ENCODE data around the gene TRABD2A.

TRABD2A gene

GRCh38 chr2:84902526-84902925 lies 21.6 kb upstream of the TRABD2A start:
- Histone ChIP-seq H3K4me3 (ENCODE audit: low read depth, low read length) (no peak overlapping the region), H3K9ac (ENCODE audit: low read depth, low read length) (no peak overlapping the region), H3K4me1 (ENCODE audit: control insufficient read depth, insufficient read depth, low read length) (peaks cover 5% of the 10 kb centered on the region; the same call in 1 of the 2 replicates), H3K27me3 (ENCODE audit: control insufficient read depth, insufficient read depth, low read length) (peaks cover 27% of the 10 kb centered on the region), H3K36me3 (ENCODE audit: control insufficient read depth, insufficient read depth, low read length) (no peaks in the 10 kb centered on the region), H3K27ac (ENCODE audit: low read depth, low read length) (no peak overlapping the region), H3K9me3 (ENCODE audit: control insufficient read depth, insufficient read depth, low read length) (no peaks in the 10 kb centered on the region)

GRCh38 chr2:84901593-84902120 lies 20.8 kb upstream of the TRABD2A start:
- Histone ChIP-seq H3K9ac (ENCODE audit: low read depth, low read length) (no peak overlapping the region), H3K27me3 (ENCODE audit: control insufficient read depth, insufficient read depth, low read length) (peaks cover 27% of the 10 kb centered on the region), H3K36me3 (ENCODE audit: control insufficient read depth, insufficient read depth, low read length) (no peaks in the 10 kb centered on the region), H3K4me3 (ENCODE audit: low read depth, low read length) (no peak overlapping the region), H3K9me3 (ENCODE audit: control insufficient read depth, insufficient read depth, low read length) (no peaks in the 10 kb centered on the region), H3K27ac (ENCODE audit: low read depth, low read length) (no peak overlapping the region), H3K4me1 (ENCODE audit: control insufficient read depth, insufficient read depth, low read length) (no peaks in the 10 kb centered on the region)

GRCh38 chr2:84900971-84901370 lies 20.1 kb upstream of the TRABD2A start:
- no peak overlapping the region for H3K9ac ChIP-seq (ENCODE audit: low read depth, low read length)
- no peaks in the 10 kb centered on the region for H3K4me1 ChIP-seq (ENCODE audit: control insufficient read depth, insufficient read depth, low read length)
- H3K27ac ChIP-seq (ENCODE audit: low read depth, low read length), result no peak overlapping the region
- no peaks in the 10 kb centered on the region for H3K9me3 ChIP-seq (ENCODE audit: control insufficient read depth, insufficient read depth, low read length)
- H3K36me3 ChIP-seq (ENCODE audit: control insufficient read depth, insufficient read depth, low read length), result no peaks in the 10 kb centered on the region
- peaks cover 27% of the 10 kb centered on the region for H3K27me3 ChIP-seq (ENCODE audit: control insufficient read depth, insufficient read depth, low read length)
- no peak overlapping the region for H3K4me3 ChIP-seq (ENCODE audit: low read depth, low read length)

- no peak overlapping the region for H3K9ac ChIP-seq (ENCODE audit: low read depth, low read length)
- H3K27me3 ChIP-seq (ENCODE audit: control insufficient read depth, insufficient read depth, low read length), result peaks cover 24% of the 10 kb centered on the region
- H3K4me3 ChIP-seq (ENCODE audit: low read depth, low read length), result no peak overlapping the region
- peaks cover 7% of the 10 kb centered on the region; the same call in 1 of the 2 replicates for H3K4me1 ChIP-seq (ENCODE audit: control insufficient read depth, insufficient read depth, low read length)
- no peak overlapping the region for H3K27ac ChIP-seq (ENCODE audit: low read depth, low read length)
- H3K9me3 ChIP-seq (ENCODE audit: control insufficient read depth, insufficient read depth, low read length), result no peaks in the 10 kb centered on the region
- no peaks in the 10 kb centered on the region for H3K36me3 ChIP-seq (ENCODE audit: control insufficient read depth, insufficient read depth, low read length)
Measured at GRCh38 chr2:84899304-84900204, 18.7 kb upstream of the TRABD2A start.

GRCh38 chr2:84897773-84898172 lies 16.9 kb upstream of the TRABD2A start:
- H3K27me3 ChIP-seq (ENCODE audit: control insufficient read depth, insufficient read depth, low read length), result peaks cover 13% of the 10 kb centered on the region
- H3K4me3 ChIP-seq (ENCODE audit: low read depth, low read length), result no peak overlapping the region
- no peak overlapping the region for H3K27ac ChIP-seq (ENCODE audit: low read depth, low read length)
- H3K9ac ChIP-seq (ENCODE audit: low read depth, low read length), result no peak overlapping the region
- no peaks in the 10 kb centered on the region for H3K36me3 ChIP-seq (ENCODE audit: control insufficient read depth, insufficient read depth, low read length)
- peaks cover 14% of the 10 kb centered on the region for H3K4me1 ChIP-seq (ENCODE audit: control insufficient read depth, insufficient read depth, low read length)
- H3K9me3 ChIP-seq (ENCODE audit: control insufficient read depth, insufficient read depth, low read length), result no peaks in the 10 kb centered on the region

GRCh38 chr2:84896567-84896966 lies 15.7 kb upstream of the TRABD2A start:
- Histone ChIP-seq H3K9me3 (ENCODE audit: control insufficient read depth, insufficient read depth, low read length) (no peaks in the 10 kb centered on the region), H3K4me3 (ENCODE audit: low read depth, low read length) (no peak overlapping the region), H3K4me1 (ENCODE audit: control insufficient read depth, insufficient read depth, low read length) (peaks cover 14% of the 10 kb centered on the region), H3K36me3 (ENCODE audit: control insufficient read depth, insufficient read depth, low read length) (no peaks in the 10 kb centered on the region), H3K9ac (ENCODE audit: low read depth, low read length) (no peak overlapping the region), H3K27me3 (ENCODE audit: control insufficient read depth, insufficient read depth, low read length) (peaks cover 6% of the 10 kb centered on the region; the same call in 1 of the 2 replicates), H3K27ac (ENCODE audit: low read depth, low read length) (no peak overlapping the region)

- Histone ChIP-seq H3K27ac (ENCODE audit: low read depth, low read length) (peak overlapping the region; percentile 18), H3K4me3 (ENCODE audit: low read depth, low read length) (no peak overlapping the region), H3K4me1 (ENCODE audit: control insufficient read depth, insufficient read depth, low read length) (peaks cover 14% of the 10 kb centered on the region), H3K36me3 (ENCODE audit: control insufficient read depth, insufficient read depth, low read length) (no peaks in the 10 kb centered on the region), H3K27me3 (ENCODE audit: control insufficient read depth, insufficient read depth, low read length) (no peaks in the 10 kb centered on the region), H3K9me3 (ENCODE audit: control insufficient read depth, insufficient read depth, low read length) (no peaks in the 10 kb centered on the region), H3K9ac (ENCODE audit: low read depth, low read length) (no peak overlapping the region)
Measured at GRCh38 chr2:84894758-84895520, 14.1 kb upstream of the TRABD2A start.

- Histone ChIP-seq H3K9me3 (ENCODE audit: control insufficient read depth, insufficient read depth, low read length) (no peaks in the 10 kb centered on the region), H3K36me3 (ENCODE audit: control insufficient read depth, insufficient read depth, low read length) (no peaks in the 10 kb centered on the region), H3K27ac (ENCODE audit: low read depth, low read length) (no peak overlapping the region), H3K9ac (ENCODE audit: low read depth, low read length) (no peak overlapping the region), H3K27me3 (ENCODE audit: control insufficient read depth, insufficient read depth, low read length) (no peaks in the 10 kb centered on the region), H3K4me1 (ENCODE audit: control insufficient read depth, insufficient read depth, low read length) (peaks cover 14% of the 10 kb centered on the region), H3K4me3 (ENCODE audit: low read depth, low read length) (no peak overlapping the region)
Measured at GRCh38 chr2:84894131-84894586, 13.3 kb upstream of the TRABD2A start.

- H3K9me3 ChIP-seq (ENCODE audit: control insufficient read depth, insufficient read depth, low read length), result no peaks in the 10 kb centered on the region
- H3K27me3 ChIP-seq (ENCODE audit: control insufficient read depth, insufficient read depth, low read length), result no peaks in the 10 kb centered on the region
- H3K27ac ChIP-seq (ENCODE audit: low read depth, low read length), result no peak overlapping the region
- no peak overlapping the region for H3K4me3 ChIP-seq (ENCODE audit: low read depth, low read length)
- H3K9ac ChIP-seq (ENCODE audit: low read depth, low read length), result no peak overlapping the region
- H3K36me3 ChIP-seq (ENCODE audit: control insufficient read depth, insufficient read depth, low read length), result no peaks in the 10 kb centered on the region
- peaks cover 14% of the 10 kb centered on the region for H3K4me1 ChIP-seq (ENCODE audit: control insufficient read depth, insufficient read depth, low read length)
Measured at GRCh38 chr2:84891355-84892010, 10.6 kb upstream of the TRABD2A start.

- Histone ChIP-seq H3K9me3 (ENCODE audit: control insufficient read depth, insufficient read depth, low read length) (no peaks in the 10 kb centered on the region), H3K4me3 (ENCODE audit: low read depth, low read length) (no peak overlapping the region), H3K36me3 (ENCODE audit: control insufficient read depth, insufficient read depth, low read length) (no peaks in the 10 kb centered on the region), H3K27ac (ENCODE audit: low read depth, low read length) (no peak overlapping the region), H3K9ac (ENCODE audit: low read depth, low read length) (no peak overlapping the region), H3K27me3 (ENCODE audit: control insufficient read depth, insufficient read depth, low read length) (peaks cover 10% of the 10 kb centered on the region; the same call in 1 of the 2 replicates), H3K4me1 (ENCODE audit: control insufficient read depth, insufficient read depth, low read length) (peaks cover 6% of the 10 kb centered on the region)
Measured at GRCh38 chr2:84889332-84889731, 8.4 kb upstream of the TRABD2A start.

All from HUES48 (cell line).